Activated CD8-positive, alpha-beta T cell treated with anti-CD3 and anti-CD28 coated beads for 36 hours (primary cell): ENCODE results near the gene ARL6IP4. TPM values are rescaled to one million over a fixed set of nuclear protein-coding genes. Genes with fewer than 3 reads are reported as not detected.
"Not testable (repeated sequence)": the region's sequence is repeated elsewhere in the genome, so short reads cannot be mapped to it uniquely, and the experiment has no call there.

ENCODE experiments used
- ATAC-seq: fragments of 200-7000 bp; cut with Tn5 transposase; one replicate; pipeline ENCODE4 v1.10.0; 2021; ENCODE audit warnings: mild to moderate bottlenecking, moderate library complexity
- CTCF ChIA-PET: fragments of 350-600 bp; sonication (Branson Sonifier 250); formaldehyde crosslinking; loops from one replicate; lab custom pipeline; 2021; ENCODE audit warnings: antibody characterized with exemption; lab: Charles Lee
- POLR2A ChIA-PET: fragments of 350-600 bp; sonication (Branson Sonifier 250); formaldehyde crosslinking; loops from one replicate; lab custom pipeline; 2021; ENCODE audit warnings: antibody characterized with exemption; lab: Charles Lee
- DNase-seq: peaks from one replicate; pipeline ENCODE4 v3.0.0-alpha.2; 2020
- H3K27ac Mint-ChIP-seq: one replicate; pipeline ENCODE4 v1.8.0; 2021; ENCODE audit warnings: mild to moderate bottlenecking, mixed read lengths
- H3K27me3 Mint-ChIP-seq: one replicate; pipeline ENCODE4 v1.8.0; 2021; ENCODE audit warnings: mixed read lengths
- H3K36me3 Mint-ChIP-seq: one replicate; pipeline ENCODE4 v1.8.0; 2021; ENCODE audit warnings: low read depth, mixed read lengths
- H3K4me1 Mint-ChIP-seq: one replicate; pipeline ENCODE4 v1.8.0; 2021; ENCODE audit warnings: low read depth, mixed read lengths
- H3K4me3 Mint-ChIP-seq: one replicate; pipeline ENCODE4 v1.8.0; 2021; ENCODE audit warnings: mild to moderate bottlenecking, moderate library complexity, mixed read lengths
- H3K9me3 Mint-ChIP-seq: one replicate; pipeline ENCODE4 v1.8.0; 2021; ENCODE audit warnings: mixed read lengths
- intact Hi-C: fragments of 100-400 bp; cut with micrococcal nuclease; formaldehyde crosslinking; loops from one replicate; pipeline ENCODE4 v1.10.0; 2022
- total RNA-seq, 2 experiments: library from RNA; stranded (reverse); gene quantifications; one replicate each; pipeline ENCODE4 v1.2.3, GENCODE V29; 2021
- TF ChIP-seq, protein P1 (sequence below): fragments of 200-600 bp; IDR thresholded peaks from one replicate; pipeline ENCODE4 v1.8.0; 2022; ENCODE audit warnings: antibody characterized with exemption, mild to moderate bottlenecking

The ARL6IP4 gene
- total RNA-seq, 2 experiments from 2014 or later: 174 to 180 TPM

- Mint-ChIP-seq H3K27me3 (no peaks in the 10 kb centered on the region), H3K4me1 (peaks cover 6% of the 10 kb centered on the region), H3K4me3 (no peak overlapping the region), H3K27ac (no peak overlapping the region), H3K9me3 (no peaks in the 10 kb centered on the region), H3K36me3 (no peaks in the 10 kb centered on the region)
- CTCF ChIA-PET: no interaction called here
- DNase-seq (no peak), ATAC-seq (no peak)
- TF ChIP-seq, protein P1, sequence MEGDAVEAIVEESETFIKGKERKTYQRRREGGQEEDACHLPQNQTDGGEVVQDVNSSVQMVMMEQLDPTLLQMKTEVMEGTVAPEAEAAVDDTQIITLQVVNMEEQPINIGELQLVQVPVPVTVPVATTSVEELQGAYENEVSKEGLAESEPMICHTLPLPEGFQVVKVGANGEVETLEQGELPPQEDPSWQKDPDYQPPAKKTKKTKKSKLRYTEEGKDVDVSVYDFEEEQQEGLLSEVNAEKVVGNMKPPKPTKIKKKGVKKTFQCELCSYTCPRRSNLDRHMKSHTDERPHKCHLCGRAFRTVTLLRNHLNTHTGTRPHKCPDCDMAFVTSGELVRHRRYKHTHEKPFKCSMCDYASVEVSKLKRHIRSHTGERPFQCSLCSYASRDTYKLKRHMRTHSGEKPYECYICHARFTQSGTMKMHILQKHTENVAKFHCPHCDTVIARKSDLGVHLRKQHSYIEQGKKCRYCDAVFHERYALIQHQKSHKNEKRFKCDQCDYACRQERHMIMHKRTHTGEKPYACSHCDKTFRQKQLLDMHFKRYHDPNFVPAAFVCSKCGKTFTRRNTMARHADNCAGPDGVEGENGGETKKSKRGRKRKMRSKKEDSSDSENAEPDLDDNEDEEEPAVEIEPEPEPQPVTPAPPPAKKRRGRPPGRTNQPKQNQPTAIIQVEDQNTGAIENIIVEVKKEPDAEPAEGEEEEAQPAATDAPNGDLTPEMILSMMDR: no peak
- intact Hi-C loops: no loop called here
- POLR2A ChIA-PET: interaction anchor here (0.9 kb wide), 1 partner anchor 103 kb away, joined by 3 read pairs; no protein-coding TSS in a partner anchor
These were observed 41.4 kb upstream of the ARL6IP4 start for GRCh38 chr12:122939125-122939524.

DNA sequence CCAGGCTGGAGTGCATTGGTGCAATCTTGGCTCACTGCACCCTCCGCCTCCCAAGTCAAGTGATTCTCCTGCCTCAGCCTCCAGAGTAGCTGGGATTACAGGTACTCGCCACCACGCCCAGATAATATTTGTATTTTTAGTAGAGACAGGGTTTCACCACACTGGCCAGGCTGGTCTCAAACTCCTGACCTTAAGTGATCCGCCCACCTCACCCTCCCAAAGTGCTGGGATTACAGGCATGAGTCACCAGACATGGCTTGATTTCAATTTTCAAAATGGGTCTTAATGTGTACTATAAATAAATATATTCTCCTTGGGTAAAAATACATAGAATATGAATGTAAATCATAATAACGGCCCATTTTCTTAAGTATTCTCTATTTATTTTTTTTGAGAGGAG, 39.1 kb upstream of the ARL6IP4 start:
- ATAC-seq: not testable (repeated sequence)

GRCh38 chr12:122942637-122943036, 37.8 kb upstream of the ARL6IP4 start:
- intact Hi-C loops: no loop called here
- TF ChIP-seq, protein P1: no peak
- ATAC-seq: no peak
- H3K27ac Mint-ChIP-seq: no peak overlapping the region
- no peaks in the 10 kb centered on the region for H3K27me3 Mint-ChIP-seq
- no peak overlapping the region for H3K4me3 Mint-ChIP-seq
- H3K9me3 Mint-ChIP-seq: no peaks in the 10 kb centered on the region
- POLR2A ChIA-PET: interaction anchor here (1.9 kb wide), 1 partner anchor 12 kb away, joined by 4 read pairs; no protein-coding TSS in a partner anchor
- no peak for DNase-seq
- CTCF ChIA-PET: no interaction called here
- H3K36me3 Mint-ChIP-seq: no peaks in the 10 kb centered on the region
- peaks cover 23% of the 10 kb centered on the region for H3K4me1 Mint-ChIP-seq

More for the DNA sequence above, 39.1 kb upstream of the ARL6IP4 start:
- intact Hi-C loops, DNase-seq, H3K27me3 Mint-ChIP-seq, POLR2A ChIA-PET, H3K4me3 Mint-ChIP-seq, CTCF ChIA-PET, H3K27ac Mint-ChIP-seq, H3K9me3 Mint-ChIP-seq, H3K36me3 Mint-ChIP-seq: not testable (repeated sequence)
- peaks cover 11% of the 10 kb centered on the region for H3K4me1 Mint-ChIP-seq

DNA sequence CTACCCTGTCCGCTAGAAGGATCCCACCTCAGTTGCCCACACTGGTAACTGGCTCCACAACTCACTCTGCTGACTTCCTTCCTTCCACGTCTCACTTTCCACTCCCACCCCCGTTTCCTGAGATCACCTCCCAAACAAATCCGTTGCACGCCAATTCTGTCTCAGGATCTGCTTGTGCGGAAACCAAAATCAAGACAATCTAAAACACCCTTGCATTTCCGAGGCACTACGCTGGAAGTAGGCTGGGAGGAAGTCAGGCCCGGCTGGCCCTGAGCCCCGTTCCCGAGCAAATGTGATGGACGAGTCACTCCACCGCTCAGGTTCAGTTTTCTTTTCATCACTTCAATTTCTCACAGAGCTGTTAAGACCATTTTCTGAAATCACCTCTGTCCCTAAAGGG, 37.3 kb upstream of the ARL6IP4 start:
- TF ChIP-seq, protein P1: no peak
- H3K27me3 Mint-ChIP-seq: peaks cover under 1% of the 10 kb centered on the region
- POLR2A ChIA-PET: interaction anchor here (0.9 to 1.9 kb wide), 2 partner anchors 9 to 13 kb away, joined by 3 to 4 read pairs; no protein-coding TSS in a partner anchor
- H3K27ac Mint-ChIP-seq: no peak overlapping the region
- peaks cover 25% of the 10 kb centered on the region for H3K4me1 Mint-ChIP-seq
- H3K36me3 Mint-ChIP-seq: no peaks in the 10 kb centered on the region
- DNase-seq (no peak), ATAC-seq (no peak)
- H3K9me3 Mint-ChIP-seq: no peaks in the 10 kb centered on the region
- CTCF ChIA-PET: no interaction called here
- intact Hi-C loops: no loop called here
- no peak overlapping the region for H3K4me3 Mint-ChIP-seq

DNA sequence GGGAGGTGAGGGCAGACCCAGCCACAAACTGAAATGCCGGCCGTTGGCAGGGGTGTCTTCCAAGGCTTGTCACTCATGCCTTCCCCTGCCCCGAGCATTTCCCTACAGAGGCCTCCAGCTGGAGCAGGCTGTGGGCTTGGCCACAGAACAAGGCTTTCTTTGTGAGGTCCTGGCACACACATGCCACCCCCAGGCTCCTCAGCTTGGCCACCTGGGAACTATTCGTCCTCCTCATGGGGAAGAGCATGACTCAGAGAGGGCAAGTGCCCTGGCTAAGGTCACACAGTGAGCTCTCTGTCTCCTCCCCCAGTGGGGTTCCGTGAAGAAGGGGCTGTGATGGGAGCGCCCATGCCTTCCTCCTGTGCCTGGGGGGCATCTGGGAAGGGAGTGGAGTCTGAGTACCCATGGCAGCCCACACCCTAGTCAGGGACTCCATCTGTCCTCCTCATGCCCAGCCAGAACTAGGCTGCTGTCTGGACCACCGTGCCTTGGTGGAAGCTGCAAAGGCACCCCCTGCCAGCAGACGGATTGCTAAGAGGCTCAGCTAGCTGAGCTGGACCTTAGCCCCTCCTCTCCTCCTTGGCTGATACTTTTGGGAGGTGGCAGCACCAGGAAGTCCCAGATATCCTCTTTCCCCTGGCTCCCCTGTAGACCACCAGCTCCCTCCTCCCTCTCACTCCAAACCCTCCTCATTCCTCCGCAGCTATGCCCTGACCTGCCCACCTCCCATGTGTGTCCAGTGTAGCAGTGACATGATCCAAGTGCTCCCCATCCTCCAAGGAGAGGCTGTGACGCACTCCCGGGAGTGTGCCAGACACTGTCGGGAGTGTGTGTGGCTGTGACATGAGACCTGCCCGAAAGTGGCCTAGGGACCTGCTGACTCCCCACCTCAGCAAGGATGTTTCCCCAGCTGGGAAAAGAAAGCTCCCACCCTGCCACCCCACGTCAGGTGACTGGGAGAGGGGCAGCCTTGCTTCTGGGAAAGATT, 35.6 kb upstream of the ARL6IP4 start:
- H3K27me3 Mint-ChIP-seq: peaks cover 2% of the 10 kb centered on the region
- H3K27ac Mint-ChIP-seq: no peak overlapping the region
- peaks cover 26% of the 10 kb centered on the region for H3K4me1 Mint-ChIP-seq
- intact Hi-C loops: no loop called here
- TF ChIP-seq, protein P1: no peak
- DNase-seq: no peak
- CTCF ChIA-PET: interaction anchor here (0.8 to 1.9 kb wide), 4 partner anchors 65 to 151 kb away, joined by 3 to 7 read pairs (median 4); no protein-coding TSS in a partner anchor
- POLR2A ChIA-PET: interaction anchor here (0.5 to 1.9 kb wide), 4 partner anchors 14 to 44 kb away, joined by 3 to 4 read pairs (median 4); no protein-coding TSS in a partner anchor
- H3K36me3 Mint-ChIP-seq: no peaks in the 10 kb centered on the region
- no peak overlapping the region for H3K4me3 Mint-ChIP-seq
- no peak for ATAC-seq
- no peaks in the 10 kb centered on the region for H3K9me3 Mint-ChIP-seq
